SU-DHL-6 (cell line): ENCODE measurements around the gene TRAPPC6A.

ENCODE experiments used
- H2AFZ ChIP-seq: fragments of 200-600 bp; sonication (generic); 2 replicates; pipeline ENCODE4 v1.6.1; 2014; ENCODE audit warnings: low read depth, mild to moderate bottlenecking, moderate library complexity, mixed read lengths, antibody characterized with exemption, low read length; ENCODE audit not compliant: severe bottlenecking
- H3F3A ChIP-seq: fragments of 200-600 bp; shearing (Covaris generic); 2 replicates; pipeline ENCODE4 v1.6.0; 2016; ENCODE audit warnings: antibody characterized with exemption, mild to moderate bottlenecking; ENCODE audit not compliant: insufficient read depth
- H3K27ac ChIP-seq: fragments of 200-600 bp; sonication (generic); 2 replicates; pipeline ENCODE4 v1.5.1; 2016; ENCODE audit warnings: low read depth, mild to moderate bottlenecking, low read length, moderate library complexity, mixed read lengths
- H3K27me3 ChIP-seq: fragments of 200-600 bp; sonication (generic), shearing (Covaris generic); 2 replicates; pipeline ENCODE4 v1.6.0; 2014; ENCODE audit warnings: mild to moderate bottlenecking, low read length
- H3K36me3 ChIP-seq: fragments of 200-600 bp; sonication (generic); 2 replicates; pipeline ENCODE4 v1.6.1; 2014; ENCODE audit warnings: mild to moderate bottlenecking, low read length, mixed read lengths
- H3K4me2 ChIP-seq: fragments of 300-600, 200-600 bp; shearing (Covaris generic), sonication (generic); 2 replicates; pipeline ENCODE4 v1.6.0; 2014; ENCODE audit warnings: low read length, low read depth, mild to moderate bottlenecking; ENCODE audit not compliant: poor library complexity, severe bottlenecking
- H3K4me3 ChIP-seq: fragments of 200-600 bp; sonication (generic); 2 replicates; pipeline ENCODE4 v1.5.1; 2014; ENCODE audit warnings: antibody characterized with exemption, low read length, mild to moderate bottlenecking, mixed read lengths; ENCODE audit not compliant: insufficient read depth, poor library complexity, severe bottlenecking
- H3K79me2 ChIP-seq: fragments of 200-600 bp; sonication (generic); 2 replicates; pipeline ENCODE4 v1.6.1; 2014; ENCODE audit warnings: mild to moderate bottlenecking, low read length, moderate library complexity; ENCODE audit not compliant: insufficient read depth
- H3K9ac ChIP-seq: fragments of 200-600 bp; sonication (generic); 2 replicates; pipeline ENCODE4 v1.7.0; 2014; ENCODE audit warnings: mild to moderate bottlenecking, low read length
- H3K9me2 ChIP-seq: fragments of 200-600 bp; sonication (generic); replicated peaks from 2 replicates; pipeline ENCODE4 v1.6.1; 2014; ENCODE audit warnings: low read length; ENCODE audit not compliant: insufficient read depth
- H3K9me3 ChIP-seq: fragments of 200-600 bp; sonication (generic); 2 replicates; pipeline ENCODE4 v1.6.1; 2014; ENCODE audit warnings: low read length, mixed read lengths; ENCODE audit not compliant: insufficient read depth
- H4K20me1 ChIP-seq: fragments of 200-600 bp; sonication (generic); 2 replicates; pipeline ENCODE4 v1.6.1; 2014; ENCODE audit warnings: low read depth, mild to moderate bottlenecking, antibody characterized with exemption, low read length, moderate library complexity, mixed read lengths
- CTCF ChIP-seq: fragments of 200-600 bp; sonication (generic); IDR thresholded peaks from one replicate; pipeline ENCODE4 v1.5.1; 2017; ENCODE audit warnings: antibody characterized with exemption, mild to moderate bottlenecking, low read length, moderate library complexity; ENCODE audit not compliant: insufficient read depth, poor library complexity, severe bottlenecking
- EZH2phosphoT487 ChIP-seq: fragments of 200-600 bp; sonication (generic), shearing (Covaris generic); conservative IDR thresholded peaks from 2 replicates; pipeline ENCODE4 v1.6.1; 2018; ENCODE audit warnings: mild to moderate bottlenecking, antibody characterized with exemption, low read length, moderate library complexity, mixed read lengths

TRAPPC6A gene

GRCh38 chr19:45113628-45114027 is 64.4 kb downstream of the TRAPPC6A start:
- Histone ChIP-seq H3K27ac (no peak overlapping the region), H3K4me3 (no peak overlapping the region), H3K36me3 (no peaks in the 10 kb centered on the region), H4K20me1 (no peaks in the 10 kb centered on the region; the same call in 1 of the 2 replicates), H3K79me2 (peaks cover 62% of the 10 kb centered on the region), H3K9me3 (no peaks in the 10 kb centered on the region), H3F3A (0 out of 2 replicates have a peak, but pooled peaks cover 7% of the 10 kb centered on the region), H3K4me2 (no peak overlapping the region), H2AFZ (no peak overlapping the region), H3K9ac (no peak overlapping the region), H3K9me2 (no peaks in the 10 kb centered on the region), H3K27me3 (no peaks in the 10 kb centered on the region)
- TF ChIP-seq EZH2phosphoT487: no peak
- no peak for TF ChIP-seq CTCF
